UCSD-AML1 (cell line): Measurements from ENCODE around the gene MSL1.

Experiments used
- DNase-seq: peaks from one replicate; lab custom pipeline; 2025; ENCODE audit not compliant: unreplicated experiment; lab: John Stamatoyannopoulos, UW

MSL1 gene, protein sequence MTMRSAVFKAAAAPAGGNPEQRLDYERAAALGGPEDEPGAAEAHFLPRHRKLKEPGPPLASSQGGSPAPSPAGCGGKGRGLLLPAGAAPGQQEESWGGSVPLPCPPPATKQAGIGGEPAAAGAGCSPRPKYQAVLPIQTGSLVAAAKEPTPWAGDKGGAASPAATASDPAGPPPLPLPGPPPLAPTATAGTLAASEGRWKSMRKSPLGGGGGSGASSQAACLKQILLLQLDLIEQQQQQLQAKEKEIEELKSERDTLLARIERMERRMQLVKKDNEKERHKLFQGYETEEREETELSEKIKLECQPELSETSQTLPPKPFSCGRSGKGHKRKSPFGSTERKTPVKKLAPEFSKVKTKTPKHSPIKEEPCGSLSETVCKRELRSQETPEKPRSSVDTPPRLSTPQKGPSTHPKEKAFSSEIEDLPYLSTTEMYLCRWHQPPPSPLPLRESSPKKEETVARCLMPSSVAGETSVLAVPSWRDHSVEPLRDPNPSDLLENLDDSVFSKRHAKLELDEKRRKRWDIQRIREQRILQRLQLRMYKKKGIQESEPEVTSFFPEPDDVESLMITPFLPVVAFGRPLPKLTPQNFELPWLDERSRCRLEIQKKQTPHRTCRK

GRCh38 chr17:40121181-40122135, at the start of gene MSL1:
MSL1 (plus strand) TSS chr17:40121971; CDS start chr17:40122613, 642 bp downstream.
- DNase-seq = peak; percentile 84

GRCh38 chr17:40072040-40072734, 49.6 kb upstream of the MSL1 start:
- DNase-seq = no peak

DNA sequence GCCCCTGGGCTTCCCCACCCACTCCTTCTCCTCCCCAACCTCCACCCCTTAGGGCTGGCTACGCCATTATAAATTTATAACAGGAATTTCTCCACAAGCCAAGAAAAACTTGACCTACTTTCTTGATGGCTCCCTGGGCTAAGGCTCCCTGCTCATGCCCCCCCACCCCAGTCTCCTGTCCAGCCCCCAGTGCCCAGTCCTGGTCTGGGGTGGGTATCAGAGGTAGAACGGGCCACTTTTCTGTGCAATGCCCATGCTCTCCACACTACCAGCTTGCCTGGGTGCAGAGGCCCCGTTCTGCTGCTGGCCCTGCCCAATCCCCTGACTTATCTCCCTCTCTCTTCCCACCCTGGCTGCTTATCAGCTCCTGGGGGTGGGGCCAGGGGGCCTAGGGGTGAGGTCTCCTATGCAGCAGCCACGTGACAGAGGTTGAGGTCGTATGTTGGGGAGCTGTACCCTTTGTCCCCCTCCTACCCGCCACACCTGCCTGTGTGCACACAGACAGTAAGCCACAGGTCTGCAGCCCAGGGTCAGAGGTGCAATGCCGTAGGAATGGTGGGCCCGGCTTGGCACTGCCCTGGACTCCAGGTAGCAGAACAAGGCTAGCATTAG, 48.9 kb upstream of the MSL1 start:
- DNase-seq = no peak

- no peak for DNase-seq
Measured at GRCh38 chr17:40073454-40074174, 48.2 kb upstream of the MSL1 start.

DNA sequence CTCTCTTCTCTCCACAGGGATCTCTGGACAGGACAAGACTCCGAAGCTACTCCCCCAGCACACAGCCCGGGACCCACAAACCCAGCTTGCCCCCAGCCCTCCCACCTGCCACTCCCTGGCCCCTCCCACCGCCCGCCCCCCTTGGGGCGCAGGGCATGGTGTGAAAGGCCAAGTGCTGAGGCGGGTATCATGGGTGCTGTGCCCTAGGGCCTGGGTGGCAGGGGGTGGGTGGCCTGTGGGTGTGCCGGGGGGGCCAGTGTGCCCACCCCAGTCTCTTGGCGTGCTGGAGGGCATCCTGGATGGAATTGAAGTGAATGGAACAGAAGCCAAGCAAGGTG, 47.6 kb upstream of the MSL1 start:
- DNase-seq = no peak

DNA sequence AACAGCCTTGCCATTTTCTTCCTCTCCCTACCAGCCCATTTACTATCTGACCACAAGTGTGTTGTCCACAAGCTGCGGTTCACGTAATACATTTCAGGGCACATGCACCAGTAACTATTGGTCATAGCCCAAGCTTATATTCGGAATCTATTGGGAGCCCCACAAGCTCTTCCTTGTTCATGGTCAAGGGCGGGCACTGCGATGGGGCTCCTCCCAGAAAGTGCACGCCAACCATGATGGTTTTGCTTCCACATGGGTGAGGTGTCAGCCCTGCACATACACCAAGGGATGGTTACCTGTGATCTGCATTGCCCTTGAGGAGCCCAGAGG, 46.9 kb upstream of the MSL1 start:
- no peak for DNase-seq

- DNase-seq = peak; percentile 89
Measured at GRCh38 chr17:40075201-40075941, 46.4 kb upstream of the MSL1 start.

- DNase-seq = no peak
Measured at GRCh38 chr17:40075942-40076498, 45.8 kb upstream of the MSL1 start.

- DNase-seq = no peak
Measured at GRCh38 chr17:40076591-40076990, 45.2 kb upstream of the MSL1 start.

DNA sequence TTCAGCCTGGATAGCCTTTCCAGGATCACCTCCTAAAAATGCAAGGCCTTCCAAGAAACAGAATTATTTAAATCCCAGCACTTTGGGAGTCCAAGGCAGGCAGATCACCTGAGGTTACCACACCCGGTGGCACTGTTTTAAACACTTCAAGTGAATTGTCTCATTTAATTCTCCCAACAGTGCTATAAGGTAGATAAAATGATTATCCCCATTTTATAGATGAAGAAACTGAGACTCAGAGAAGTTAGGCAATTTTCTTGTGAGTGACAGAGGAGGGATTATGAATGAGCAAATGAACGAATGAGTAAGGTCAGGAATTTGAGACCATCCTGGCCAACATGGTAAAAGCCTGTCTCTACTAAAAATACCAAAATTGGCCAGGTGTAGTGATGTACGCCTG, 42.2 kb upstream of the MSL1 start:
- DNase-seq = no peak

DNA sequence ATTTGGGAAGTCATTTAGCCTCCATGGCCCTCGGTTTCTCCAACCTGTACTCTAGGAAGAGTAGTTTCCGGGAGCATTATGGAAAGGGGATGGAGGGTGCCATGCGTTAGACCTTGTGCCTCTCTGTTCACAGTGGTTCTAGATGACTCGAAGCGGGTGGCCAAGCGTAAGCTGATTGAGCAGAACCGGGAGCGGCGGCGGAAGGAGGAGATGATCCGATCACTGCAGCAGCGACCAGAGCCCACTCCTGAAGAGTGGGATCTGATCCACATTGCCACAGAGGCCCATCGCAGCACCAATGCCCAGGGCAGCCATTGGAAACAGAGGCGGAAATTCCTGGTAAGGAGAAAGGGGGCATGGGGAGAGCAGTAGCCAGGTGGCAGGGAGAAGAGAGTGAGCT, 37.3 kb upstream of the MSL1 start:
- no peak for DNase-seq

- DNase-seq = peak; percentile 54
Measured at GRCh38 chr17:40086150-40087044, 35.4 kb upstream of the MSL1 start.

- no peak for DNase-seq
Measured at GRCh38 chr17:40087049-40087794, 34.5 kb upstream of the MSL1 start.

DNA sequence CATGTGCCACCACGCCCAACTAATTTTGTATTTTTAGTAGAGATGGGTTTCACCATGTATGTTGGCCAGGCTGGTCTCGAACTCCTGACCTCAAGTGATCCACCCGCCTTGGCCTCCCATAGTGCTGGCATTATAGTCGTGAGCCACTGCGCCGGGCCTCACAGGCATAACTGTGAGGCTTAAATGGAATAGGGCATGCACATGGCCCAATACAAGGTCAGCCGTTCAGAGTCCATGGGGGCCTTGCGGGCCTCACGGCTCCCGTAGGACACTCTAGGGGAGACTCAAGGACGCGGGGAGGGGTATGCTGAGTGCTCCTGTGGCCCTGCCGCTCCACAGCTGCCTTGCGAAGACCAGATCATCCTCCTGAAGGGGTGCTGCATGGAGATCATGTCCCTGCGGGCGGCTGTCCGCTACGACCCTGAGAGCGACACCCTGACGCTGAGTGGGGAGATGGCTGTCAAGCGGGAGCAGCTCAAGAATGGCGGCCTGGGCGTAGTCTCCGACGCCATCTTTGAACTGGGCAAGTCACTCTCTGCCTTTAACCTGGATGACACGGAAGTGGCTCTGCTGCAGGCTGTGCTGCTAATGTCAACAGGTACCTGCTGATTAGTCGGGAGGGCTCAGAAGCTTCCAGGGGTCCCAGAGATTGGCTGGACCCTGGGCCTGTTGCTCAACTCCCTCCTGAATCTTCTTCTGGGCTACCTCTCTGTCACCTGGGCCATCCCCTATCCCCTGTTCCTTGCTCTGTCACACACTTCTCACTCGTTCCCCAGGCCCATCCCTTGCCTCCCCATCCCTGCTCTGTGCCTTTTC, 33.7 kb upstream of the MSL1 start:
- DNase-seq = no peak

GRCh38 chr17:40089077-40089895, 32.5 kb upstream of the MSL1 start:
- no peak for DNase-seq
